ENCODE results near the gene GADD45GIP1. TPM values are rescaled to one million over a fixed set of nuclear protein-coding genes. Genes with fewer than 3 reads are reported as not detected.

The GADD45GIP1 gene
- total RNA-seq, 1 donor from 2014 or later: 20.8 TPM

- Mint-ChIP-seq H3K4me3 (ENCODE audit: unreplicated experiment) (no peak overlapping the region), H3K9me3 (ENCODE audit: unreplicated experiment) (no peaks in the 10 kb centered on the region), H3K27ac (ENCODE audit: unreplicated experiment) (no peak overlapping the region), H3K36me3 (ENCODE audit: low read depth, unreplicated experiment) (peaks cover 13% of the 10 kb centered on the region), H3K4me1 (ENCODE audit: unreplicated experiment) (peaks cover 31% of the 10 kb centered on the region), H3K27me3 (ENCODE audit: unreplicated experiment) (peaks cover 11% of the 10 kb centered on the region)
- no peak for TF ChIP-seq CTCF (IDR thresholded peaks at IDR 0.05; ENCODE audit: unreplicated experiment)
- DNase-seq (ENCODE audit: low spot score): no peak
Measured at GRCh38 chr19:12935071-12935470, 22.0 kb downstream of the GADD45GIP1 start.

GRCh38 chr19:12933287-12934072, 23.5 kb downstream of the GADD45GIP1 start, which contains the start of gene FARSA:
TSS of gene FARSA (minus strand) at chr19:12933711. CDS start at chr19:12933696, 15 bp downstream.
- Mint-ChIP-seq H3K27ac (ENCODE audit: unreplicated experiment) (peak within 1 kb of the TSS; percentile 90), H3K4me1 (ENCODE audit: unreplicated experiment) (peaks cover 17% of the 10 kb centered on the region), H3K27me3 (ENCODE audit: unreplicated experiment) (peaks cover 10% of the 10 kb centered on the region), H3K9me3 (ENCODE audit: unreplicated experiment) (no peaks in the 10 kb centered on the region), H3K4me3 (ENCODE audit: unreplicated experiment) (peak within 1 kb of the TSS; percentile 98), H3K36me3 (ENCODE audit: low read depth, unreplicated experiment) (peaks cover 4% of the 10 kb centered on the region)
- TF ChIP-seq CTCF (IDR thresholded peaks at IDR 0.05; ENCODE audit: unreplicated experiment): no peak
- DNase-seq (ENCODE audit: low spot score): peak; percentile 86

- no peak for DNase-seq (ENCODE audit: low spot score)
- peaks cover 10% of the 10 kb centered on the region for H3K27me3 Mint-ChIP-seq (ENCODE audit: unreplicated experiment)
- peak overlapping the region; percentile 90 for H3K27ac Mint-ChIP-seq (ENCODE audit: unreplicated experiment)
- peaks cover 17% of the 10 kb centered on the region for H3K4me1 Mint-ChIP-seq (ENCODE audit: unreplicated experiment)
- peak overlapping the region; percentile 98 for H3K4me3 Mint-ChIP-seq (ENCODE audit: unreplicated experiment)
- H3K9me3 Mint-ChIP-seq (ENCODE audit: unreplicated experiment): no peaks in the 10 kb centered on the region
- TF ChIP-seq CTCF (IDR thresholded peaks at IDR 0.05; ENCODE audit: unreplicated experiment): no peak
- peaks cover 9% of the 10 kb centered on the region for H3K36me3 Mint-ChIP-seq (ENCODE audit: low read depth, unreplicated experiment)
Measured at GRCh38 chr19:12932392-12933286, 24.4 kb downstream of the GADD45GIP1 start.

GRCh38 chr19:12930002-12930645, 26.9 kb downstream of the GADD45GIP1 start:
- TF ChIP-seq CTCF (IDR thresholded peaks at IDR 0.05; ENCODE audit: unreplicated experiment): no peak
- H3K9me3 Mint-ChIP-seq (ENCODE audit: unreplicated experiment): no peaks in the 10 kb centered on the region
- peaks cover 20% of the 10 kb centered on the region for H3K36me3 Mint-ChIP-seq (ENCODE audit: low read depth, unreplicated experiment)
- no peak overlapping the region for H3K4me3 Mint-ChIP-seq (ENCODE audit: unreplicated experiment)
- peaks cover 12% of the 10 kb centered on the region for H3K27me3 Mint-ChIP-seq (ENCODE audit: unreplicated experiment)
- H3K27ac Mint-ChIP-seq (ENCODE audit: unreplicated experiment): no peak overlapping the region
- H3K4me1 Mint-ChIP-seq (ENCODE audit: unreplicated experiment): peaks cover 11% of the 10 kb centered on the region
- no peak for DNase-seq (ENCODE audit: low spot score)
